Brain pericyte (primary cell): ENCODE results near the gene BRAF.
"Not testable (repeated sequence)": the region's sequence is repeated elsewhere in the genome, so short reads cannot be mapped to it uniquely, and the experiment has no call there.

Experiments used
- DNase-seq: peaks from one replicate; pipeline ENCODE4 v3.0.0-alpha.2; 2012; ENCODE audit warnings: low read depth, low spot score

BRAF gene

DNA sequence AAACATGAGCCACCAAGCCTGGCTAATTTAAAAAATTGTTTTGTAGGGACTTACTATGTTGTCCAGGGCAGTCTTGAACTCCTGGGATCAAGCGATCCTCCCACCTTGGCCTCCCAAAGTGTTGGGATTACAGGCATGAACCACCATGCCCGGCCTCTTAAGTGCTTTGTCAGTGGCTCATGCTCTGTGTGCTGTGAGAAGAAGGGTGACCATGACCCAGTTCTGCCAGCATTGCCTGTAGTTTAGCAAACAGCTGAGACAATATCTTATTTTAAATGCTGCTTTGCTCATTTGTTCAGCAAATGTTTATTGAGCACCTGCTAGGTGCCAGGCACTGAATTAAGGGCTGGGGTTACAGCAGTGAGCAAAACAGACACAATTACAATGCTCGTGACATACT is 243.0 kb downstream of the BRAF start:
- no peak for DNase-seq

DNA sequence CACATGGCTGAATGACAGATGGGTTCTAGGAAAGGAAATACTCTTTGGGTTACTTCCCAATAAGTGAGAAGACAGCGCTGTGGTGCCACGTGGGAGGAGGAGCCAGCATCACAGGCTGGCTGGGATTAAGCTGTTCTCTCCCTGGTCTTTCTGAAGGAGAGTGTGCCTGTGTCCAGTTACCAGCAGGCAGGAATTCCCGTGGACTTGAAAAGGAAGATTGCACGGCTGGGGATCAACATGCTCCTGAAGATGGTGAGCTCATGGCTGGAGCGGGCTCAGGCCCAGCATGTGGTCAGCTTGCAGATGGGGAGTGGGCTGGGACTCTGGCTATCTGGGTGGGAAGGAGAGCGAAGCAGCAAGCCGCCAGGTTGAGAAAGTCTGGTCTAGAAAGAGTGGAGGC is 243.8 kb downstream of the BRAF start:
- no peak for DNase-seq

DNA sequence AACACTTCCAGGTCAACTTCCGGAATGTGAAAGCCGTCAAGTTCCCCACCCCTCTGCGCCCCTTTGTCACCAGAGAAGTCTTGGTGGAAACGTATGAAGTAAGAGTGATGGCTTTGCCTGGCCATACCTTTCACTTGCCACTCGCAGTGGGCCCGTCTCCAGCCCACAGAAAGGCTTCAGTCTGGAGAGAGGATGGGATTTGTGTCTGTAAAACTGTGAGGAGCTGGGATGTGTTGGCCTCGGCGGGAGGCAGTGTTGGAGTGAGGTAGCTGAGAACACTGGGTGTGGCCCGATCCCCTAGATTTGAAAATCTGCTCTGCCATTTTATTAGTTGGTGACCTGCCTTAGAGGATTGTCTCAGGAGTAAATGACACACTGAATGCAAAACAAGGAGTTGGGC is 245.5 kb downstream of the BRAF start:
- DNase-seq, result no peak

DNA sequence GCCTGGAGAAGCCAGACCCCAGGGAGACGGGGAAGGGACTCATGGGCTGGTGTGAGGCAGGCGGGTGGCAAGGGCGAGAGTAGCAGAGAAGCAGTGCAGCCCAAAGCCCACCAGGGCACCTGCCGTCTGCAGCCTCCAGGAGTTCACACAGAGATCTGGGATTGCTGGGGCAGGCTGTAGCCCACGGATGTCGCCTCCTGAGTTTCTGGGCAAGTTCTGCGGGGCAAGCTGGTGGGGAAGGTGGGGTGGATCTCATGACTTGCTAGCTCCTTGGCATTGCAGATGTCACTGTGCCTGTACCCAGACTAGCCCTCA is 246.0 kb downstream of the BRAF start:
- DNase-seq, result no peak

DNA sequence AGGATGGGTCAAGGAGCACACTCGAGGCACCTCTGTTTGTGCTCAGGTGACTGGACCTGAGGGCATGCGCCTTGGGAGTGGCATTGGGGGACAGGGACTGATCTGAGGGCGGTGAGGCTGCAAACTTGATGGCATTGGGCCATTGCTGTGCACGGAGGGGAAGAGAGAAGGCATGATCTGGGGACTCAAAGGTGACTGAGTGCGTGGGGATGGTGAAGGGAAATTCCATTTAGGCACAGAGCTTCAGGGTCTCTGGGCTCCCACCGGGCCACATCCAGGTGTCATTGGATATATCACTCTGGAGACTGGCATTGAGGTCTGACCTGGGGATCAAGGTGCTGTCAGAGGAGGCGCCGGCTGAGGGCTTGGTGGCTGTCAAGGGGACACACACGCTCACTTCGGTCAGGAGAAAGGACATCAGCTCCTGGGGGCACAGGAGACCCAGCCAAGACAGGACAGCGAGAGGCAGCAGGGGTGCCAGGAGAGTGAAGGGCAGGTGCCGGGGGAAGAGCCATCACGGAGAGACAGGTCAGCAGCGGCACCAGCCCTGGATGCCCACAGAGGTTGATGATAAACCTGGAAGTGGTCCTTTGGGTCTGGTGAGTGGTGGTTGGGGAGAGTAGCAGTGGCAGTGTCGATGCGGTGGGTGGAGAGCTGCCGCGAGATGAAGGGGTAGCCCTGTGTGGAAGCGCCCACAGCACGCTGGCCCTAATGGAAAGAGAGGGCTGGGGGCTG is 246.5 kb downstream of the BRAF start:
- DNase-seq, result no peak

DNA sequence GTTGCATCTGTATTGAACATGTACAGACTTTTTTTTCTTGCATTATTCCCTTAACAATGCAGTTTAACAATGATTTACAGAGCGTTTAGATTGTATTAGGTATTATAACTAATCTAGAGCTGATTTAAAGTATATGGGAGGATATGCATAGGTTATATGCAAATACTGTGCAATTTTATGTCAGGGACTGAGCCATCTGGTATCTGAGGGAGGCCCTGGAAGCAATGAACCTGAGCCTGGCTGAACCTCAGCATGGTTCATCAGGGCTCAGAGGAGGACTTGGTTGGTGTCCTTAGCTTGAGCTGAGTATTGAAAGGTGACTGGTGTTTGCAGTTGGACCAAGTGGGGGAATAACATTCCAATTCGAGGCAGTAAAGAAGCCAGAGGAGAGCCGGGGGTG is 247.2 kb downstream of the BRAF start:
- DNase-seq, result no peak

DNA sequence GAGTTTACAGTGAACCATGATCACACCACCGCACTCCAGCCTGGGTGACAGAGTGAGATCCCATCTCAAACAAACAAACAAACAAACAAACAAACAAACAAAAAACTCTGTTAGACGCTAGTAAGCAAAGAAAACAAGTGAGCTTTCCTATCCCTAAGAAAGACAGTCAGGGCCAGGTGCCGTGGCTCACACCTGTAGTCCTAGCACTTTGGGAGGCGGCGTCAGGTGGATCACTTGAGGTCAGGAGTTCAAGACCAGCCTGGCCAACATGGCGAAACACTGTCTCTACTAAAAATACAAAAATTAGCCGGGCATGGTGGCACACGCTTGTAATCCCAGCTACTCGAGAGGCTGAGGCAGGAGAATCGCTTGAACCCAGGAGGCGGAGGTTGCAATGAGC is 247.8 kb downstream of the BRAF start:
- not testable (repeated sequence) for DNase-seq

DNA sequence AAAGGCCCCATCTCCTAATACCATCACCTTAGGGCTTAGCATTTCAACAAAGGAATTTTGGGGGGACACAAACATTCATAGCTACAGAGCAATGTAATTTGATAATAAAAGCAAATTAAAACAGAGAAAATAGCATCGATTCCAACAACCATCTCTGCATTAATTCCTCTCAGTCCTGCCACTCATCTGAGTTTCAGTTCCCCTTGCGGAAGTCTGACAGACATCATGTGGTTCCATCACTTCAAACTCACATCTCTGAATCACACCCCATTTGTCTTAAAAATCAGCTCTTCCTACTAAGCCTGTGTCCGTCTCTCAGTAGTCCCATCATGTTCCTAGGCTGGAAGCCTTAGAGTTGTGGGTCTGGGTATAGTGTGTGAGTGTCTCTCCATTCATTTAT is 248.4 kb downstream of the BRAF start:
- no peak for DNase-seq

DNA sequence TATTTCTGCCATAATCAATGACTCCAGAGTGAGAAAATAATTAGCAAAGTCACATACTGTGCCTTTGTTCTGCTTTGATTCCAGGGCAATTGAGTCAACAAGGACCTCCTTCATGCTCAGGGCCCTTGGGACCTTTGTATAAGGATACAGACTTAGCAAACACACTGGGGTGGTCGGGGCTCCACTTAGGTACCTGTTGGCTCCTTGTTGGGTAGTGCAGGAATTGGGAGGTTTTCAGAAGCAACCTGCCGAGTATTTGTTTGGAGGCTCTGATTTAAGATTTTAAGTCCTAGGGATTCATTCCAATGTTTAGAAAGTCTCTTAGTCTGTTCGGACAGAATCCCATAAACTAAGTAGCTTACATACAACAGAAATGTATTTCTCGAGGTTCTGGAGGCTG is 249.0 kb downstream of the BRAF start:
- no peak for DNase-seq

DNA sequence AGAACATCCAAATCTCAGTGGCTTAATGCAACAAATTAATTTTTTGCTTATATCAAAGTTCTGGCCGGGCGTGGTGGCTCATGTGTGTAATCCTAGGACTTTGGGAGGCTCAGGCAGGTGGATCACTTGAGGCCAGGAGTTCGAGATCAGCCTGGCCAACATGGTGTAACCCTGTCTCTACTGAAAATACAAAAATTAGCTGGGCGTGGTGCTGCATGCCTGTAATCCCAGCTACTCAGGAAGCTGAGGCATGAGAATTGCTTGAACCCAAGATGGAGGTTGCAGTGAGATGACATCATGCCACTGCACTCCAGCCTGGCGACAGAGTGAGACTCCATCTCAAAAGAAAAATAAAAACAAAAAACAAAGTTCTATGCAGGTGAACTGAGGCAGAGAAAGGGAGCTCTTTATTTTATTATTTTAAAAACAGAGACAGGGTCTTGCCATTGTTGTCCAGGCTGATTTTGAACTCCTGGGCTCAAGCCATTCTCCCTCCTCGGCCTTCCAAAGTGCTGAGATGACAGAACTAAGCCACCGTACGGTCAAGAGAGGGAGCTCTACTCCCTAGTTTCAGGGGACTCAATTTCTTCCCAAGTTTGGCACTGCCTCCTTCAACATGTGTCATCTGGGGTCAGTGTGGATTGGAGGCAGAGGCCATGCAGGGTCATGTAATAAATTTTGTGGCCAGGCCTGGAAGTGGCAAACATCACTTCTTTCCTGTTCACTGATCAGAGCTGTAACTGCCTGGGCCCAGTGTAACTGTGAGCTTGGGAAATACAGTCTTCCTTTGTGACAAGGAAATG is 249.6 kb downstream of the BRAF start:
- no peak for DNase-seq

DNA sequence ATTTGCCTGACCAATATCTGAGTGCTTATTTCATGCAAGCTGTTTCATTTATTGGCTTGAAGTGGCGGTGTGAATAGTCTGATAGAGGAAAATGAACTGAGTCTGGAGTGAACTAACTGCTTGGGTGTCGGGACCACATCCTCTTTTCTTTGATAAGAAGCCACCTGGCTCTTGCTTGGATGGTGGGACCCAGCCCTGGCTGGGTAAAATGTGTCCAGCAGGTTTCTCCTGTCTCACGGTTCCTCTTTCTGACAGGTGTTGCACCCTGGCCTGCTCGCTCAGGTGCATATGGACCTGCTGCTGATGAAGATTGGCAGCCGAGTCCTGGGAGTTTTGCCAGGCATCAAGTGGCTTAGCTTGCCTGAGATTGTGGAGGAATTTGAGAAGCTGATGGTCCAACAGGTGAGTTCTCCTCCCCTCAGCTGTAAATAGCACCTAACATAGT is 250.4 kb downstream of the BRAF start:
- no peak for DNase-seq

DNA sequence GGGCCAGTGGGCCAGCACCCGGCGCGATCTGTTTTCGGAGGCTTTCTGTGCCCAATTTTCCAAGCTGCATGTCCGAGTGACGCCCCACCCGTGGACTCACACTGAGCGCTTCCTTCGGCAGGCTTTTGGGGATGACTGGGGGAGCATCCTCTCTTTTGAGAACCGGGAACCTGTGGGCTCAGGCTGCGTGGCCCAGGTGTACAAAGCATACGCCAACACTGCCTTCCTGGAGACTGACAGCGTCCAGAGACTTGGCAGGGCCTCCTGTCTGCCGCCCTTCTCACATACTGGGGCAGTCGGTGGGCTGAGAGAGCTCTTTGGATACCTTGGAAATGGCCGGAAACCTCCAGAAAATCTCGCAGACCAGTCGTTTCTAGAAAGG is 251.0 kb downstream of the BRAF start:
- no peak for DNase-seq

DNA sequence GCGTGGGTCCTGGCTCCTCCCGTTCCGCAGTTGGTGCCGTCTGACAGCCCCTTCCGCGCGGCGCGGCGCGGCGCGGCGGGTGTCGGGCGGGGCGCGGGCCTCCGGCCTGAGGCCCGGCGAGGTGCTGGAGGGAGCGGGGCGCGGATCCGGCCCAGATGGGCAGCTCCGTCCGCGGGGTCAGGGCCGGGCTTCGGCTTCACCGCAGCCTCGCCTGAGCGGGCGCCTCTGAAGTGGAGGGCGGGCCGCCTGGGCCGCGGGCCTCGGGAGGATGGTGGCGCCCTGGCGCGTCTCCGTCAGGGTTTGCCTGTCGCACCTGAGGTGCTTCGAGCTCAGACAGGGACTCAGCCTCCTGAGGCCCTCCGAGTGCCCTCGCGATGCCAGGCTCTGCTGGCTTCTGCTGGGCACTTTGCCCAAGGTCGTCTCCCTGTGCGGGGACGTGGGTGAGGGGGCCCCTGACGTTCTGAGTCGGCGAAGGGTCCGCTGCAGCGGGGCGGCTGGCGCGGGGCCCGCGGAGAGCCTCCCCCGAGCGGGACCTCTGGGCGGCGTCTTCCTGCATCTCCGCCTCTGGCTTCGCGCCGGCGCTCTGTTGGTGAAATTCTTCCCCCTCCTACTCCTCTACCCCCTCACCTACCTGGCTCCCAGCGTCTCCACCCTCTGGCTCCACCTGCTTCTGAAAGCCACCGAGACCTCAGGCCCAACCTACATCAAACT is 251.5 kb downstream of the BRAF start:
- no peak for DNase-seq

DNA sequence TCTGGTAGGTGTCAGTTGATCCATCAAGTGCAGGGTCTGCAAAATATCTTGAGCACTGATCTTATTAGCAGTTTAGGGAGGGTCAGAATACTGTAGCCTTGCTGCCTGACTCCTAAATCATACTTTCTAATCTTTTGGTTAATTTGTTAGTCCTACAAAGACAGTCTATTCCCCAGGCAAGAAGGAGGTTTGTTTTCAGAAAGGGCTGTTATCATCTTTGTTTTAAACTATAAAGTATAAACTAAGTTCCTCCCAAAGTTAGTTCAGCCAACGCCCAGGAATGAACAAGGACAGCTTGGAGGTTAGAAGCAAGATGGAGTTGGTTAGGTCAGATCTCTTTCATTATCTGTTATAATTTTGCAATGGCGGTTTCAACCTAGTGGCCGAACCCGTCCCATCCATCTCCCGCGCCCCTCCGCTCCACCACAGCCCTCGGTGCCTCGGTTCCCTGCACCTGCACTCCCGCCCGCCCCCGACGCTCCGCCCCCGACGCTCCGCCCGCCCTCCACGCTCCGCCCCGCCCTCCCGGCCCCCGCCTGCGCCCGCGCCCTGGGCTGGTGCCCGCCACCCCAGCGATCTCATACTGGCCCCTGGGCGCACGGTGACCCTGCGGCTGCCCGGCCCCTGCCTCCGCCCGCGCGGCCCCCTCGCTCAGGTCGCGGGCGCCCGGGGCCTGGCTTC is 252.2 kb downstream of the BRAF start, which contains the start of gene ADCK2:
TSS of gene ADCK2 (plus strand) at position 564 of the 681 bp plus-strand sequence. CDS start 386 bp downstream, outside the sequence.
- no peak for DNase-seq

DNA sequence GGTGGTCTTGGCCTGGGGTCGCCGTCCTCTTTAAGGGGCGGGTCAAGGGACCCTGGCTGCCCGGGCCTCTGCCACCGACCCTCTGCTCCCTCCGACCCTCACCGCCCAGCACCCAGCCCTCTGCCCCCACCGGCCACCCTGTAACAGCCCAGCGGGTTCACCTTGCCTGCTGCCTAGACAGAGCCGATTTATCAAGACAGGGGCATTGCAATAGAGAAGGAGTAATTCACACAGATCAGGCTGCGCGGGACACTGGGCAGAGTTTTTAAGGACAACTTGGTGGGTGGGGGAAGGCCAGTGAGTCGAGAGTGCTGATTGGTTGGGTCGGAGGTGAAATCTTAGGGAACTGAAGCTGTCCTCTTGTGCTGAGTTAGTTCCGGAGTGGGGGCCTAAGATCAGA is 252.8 kb downstream of the BRAF start:
- no peak for DNase-seq

DNA sequence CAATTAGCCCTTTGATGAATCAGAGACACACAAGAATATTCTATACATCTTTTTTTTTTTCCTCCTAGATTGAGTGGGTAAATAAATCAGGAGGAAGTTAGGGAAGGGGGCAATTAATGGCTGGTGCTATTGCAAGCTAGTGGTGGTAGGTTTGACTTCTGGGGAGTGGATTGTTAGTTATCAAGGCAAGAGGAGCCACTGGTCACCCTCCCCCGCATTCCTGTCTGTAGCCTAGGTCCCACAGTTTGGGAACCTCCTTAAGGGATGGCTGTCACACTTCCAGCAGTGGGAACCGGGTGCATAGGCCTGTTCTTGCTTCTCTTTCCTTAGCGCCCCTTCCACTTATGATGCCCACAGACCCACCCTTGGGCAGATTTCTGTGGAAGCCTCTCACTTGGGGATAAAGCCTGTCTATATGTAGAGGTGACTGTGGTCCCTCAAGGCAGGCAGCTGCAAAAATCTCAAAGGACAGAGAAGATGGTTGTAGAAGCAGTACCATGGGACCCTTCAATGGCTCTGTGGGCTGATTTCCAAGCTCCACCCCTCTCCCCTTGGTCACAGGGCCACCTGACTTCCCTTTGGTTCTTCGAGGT is 254.3 kb downstream of the BRAF start:
- DNase-seq, result no peak

DNA sequence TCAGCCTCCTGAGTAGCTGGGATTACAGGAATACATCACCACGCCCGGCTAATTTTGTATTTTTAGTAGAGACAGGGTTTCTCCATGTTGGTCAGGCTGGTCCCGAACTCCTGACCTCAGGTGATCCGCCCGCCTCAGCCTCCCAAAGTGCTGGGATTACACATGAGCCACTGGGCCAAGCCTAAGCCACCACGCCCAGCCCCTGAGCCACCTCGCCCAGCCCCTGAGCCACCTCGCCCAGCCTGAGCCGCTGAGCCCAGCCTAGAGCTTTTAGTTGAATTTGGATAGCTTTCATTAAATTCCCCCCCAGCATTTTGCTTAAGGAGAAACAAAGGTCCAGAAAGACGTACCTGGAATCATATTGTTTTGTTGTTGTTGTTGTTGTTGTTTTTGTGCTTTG is 254.9 kb downstream of the BRAF start:
- not testable (repeated sequence) for DNase-seq

DNA sequence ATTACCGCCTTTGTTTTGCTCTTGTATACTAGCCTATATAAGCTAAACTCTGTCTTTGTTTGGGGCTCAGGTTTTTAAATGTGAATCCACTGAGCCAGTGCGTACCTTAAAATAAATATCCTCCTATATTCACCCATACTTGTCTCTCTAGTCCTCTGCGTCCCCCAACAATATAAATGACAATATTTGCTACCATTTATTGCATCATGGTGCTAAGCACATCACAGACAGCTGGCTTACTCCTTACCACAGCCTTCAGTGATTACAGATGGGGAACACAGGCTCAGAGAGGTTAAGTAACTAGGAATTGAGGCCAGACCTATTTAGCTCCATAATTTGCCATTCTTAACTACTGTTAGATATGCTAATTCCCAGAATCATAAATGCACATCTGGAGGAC is 255.4 kb downstream of the BRAF start:
- DNase-seq, result no peak
